ENCODE data around the gene AFAP1.
"Not testable (repeated sequence)": the region's sequence is repeated elsewhere in the genome, so short reads cannot be mapped to it uniquely, and the experiment has no call there.

The AFAP1 gene

DNA sequence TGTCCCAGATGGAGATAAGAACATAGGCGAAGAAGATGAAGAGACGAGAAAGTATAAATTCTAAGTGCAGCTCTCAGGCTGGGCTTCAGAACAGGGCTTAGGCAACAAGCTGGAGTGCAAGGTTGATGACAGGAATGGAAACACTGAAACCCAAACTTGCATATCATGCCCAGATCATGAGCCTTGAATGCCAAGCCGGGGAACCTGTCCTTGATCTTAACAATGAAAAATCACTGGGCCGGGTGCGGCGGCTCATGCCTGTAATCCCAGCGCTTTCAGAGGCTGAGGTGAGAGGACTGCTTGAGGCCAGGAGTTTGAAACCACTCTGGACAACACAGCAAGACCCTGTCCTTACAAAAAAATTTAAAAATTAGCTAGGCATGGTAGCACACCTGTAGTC, 17.2 kb downstream of the AFAP1 start:
- DNase-seq, result no peak
- H3K27ac Mint-ChIP-seq, result no peak overlapping the region
- no peaks in the 10 kb centered on the region for H3K27me3 Mint-ChIP-seq
- peaks cover 2% of the 10 kb centered on the region for H3K9me3 Mint-ChIP-seq
- peaks cover 6% of the 10 kb centered on the region for H3K36me3 Mint-ChIP-seq (ENCODE audit: low read depth)
- peaks cover 16% of the 10 kb centered on the region for H3K4me1 Mint-ChIP-seq (ENCODE audit: low read depth)
- no peak overlapping the region for H3K4me3 Mint-ChIP-seq

DNA sequence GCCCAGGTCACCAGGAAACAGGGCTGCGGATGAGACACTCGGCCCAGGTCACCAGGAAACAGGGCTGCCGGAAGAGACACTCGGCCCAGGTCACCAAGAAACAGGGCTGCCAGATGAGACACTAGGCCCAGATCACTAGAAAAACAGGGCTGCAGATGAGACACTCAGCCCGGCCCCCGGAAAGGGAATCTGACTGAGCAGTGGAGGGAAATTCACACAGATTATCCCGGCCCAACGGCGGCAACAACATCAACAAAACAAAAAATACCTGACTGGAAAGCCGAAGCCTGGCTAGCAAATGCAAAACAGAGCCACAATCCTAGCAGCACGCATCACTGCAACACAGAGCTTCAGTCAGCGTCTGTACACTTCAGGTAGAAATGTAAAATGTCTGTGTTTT, 20.7 kb downstream of the AFAP1 start:
- DNase-seq, result no peak
- no peaks in the 10 kb centered on the region for H3K9me3 Mint-ChIP-seq
- peaks cover 35% of the 10 kb centered on the region for H3K4me1 Mint-ChIP-seq (ENCODE audit: low read depth)
- H3K27me3 Mint-ChIP-seq, result no peaks in the 10 kb centered on the region
- no peak overlapping the region for H3K4me3 Mint-ChIP-seq
- H3K36me3 Mint-ChIP-seq (ENCODE audit: low read depth), result peaks cover 2% of the 10 kb centered on the region
- H3K27ac Mint-ChIP-seq, result no peak overlapping the region

DNA sequence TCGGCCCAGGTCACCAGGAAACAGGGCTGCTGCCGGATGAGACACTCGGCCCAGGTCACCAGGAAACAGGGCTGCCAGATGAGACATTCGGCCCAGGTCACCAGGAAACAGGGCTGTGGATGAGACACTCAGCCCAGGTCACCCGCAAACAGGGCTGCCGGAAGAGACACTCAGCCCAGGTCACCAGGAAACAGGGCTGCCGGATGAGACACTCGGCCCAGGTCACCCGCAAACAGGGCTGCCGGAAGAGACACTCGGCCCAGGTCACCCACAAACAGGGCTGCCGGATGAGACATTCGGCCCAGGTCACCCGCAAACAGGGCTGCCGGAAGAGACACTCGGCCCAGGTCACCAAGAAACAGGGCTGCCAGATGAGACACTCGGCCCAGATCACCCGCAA, 21.5 kb downstream of the AFAP1 start:
- not testable (repeated sequence) for H3K27me3 Mint-ChIP-seq; H3K36me3 Mint-ChIP-seq (ENCODE audit: low read depth); H3K4me3 Mint-ChIP-seq; H3K27ac Mint-ChIP-seq; DNase-seq; H3K9me3 Mint-ChIP-seq
- H3K4me1 Mint-ChIP-seq (ENCODE audit: low read depth), result peaks cover 35% of the 10 kb centered on the region

DNA sequence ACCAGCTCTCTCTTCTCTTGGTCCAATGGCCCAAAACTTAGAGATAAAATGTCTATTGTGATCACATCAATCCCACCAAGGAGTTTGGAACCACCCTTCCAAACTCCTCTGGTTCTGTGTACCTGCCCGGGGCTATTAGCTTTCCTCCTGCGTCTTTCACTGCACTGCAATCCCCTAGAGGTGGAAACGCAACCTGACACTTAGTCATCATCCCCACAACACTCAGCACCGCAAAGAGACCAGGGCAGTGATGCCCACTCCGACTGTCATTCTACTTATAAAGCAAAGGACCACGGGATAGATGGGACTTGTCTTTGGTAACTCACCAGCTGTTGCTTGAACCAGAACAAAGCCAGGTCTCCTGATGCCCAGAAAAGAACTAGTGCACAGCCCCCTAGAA, 22.0 kb downstream of the AFAP1 start:
- Mint-ChIP-seq H3K4me3 (no peak overlapping the region), H3K4me1 (ENCODE audit: low read depth) (peaks cover 35% of the 10 kb centered on the region), H3K27me3 (no peaks in the 10 kb centered on the region), H3K9me3 (no peaks in the 10 kb centered on the region), H3K27ac (no peak overlapping the region), H3K36me3 (ENCODE audit: low read depth) (peaks cover 2% of the 10 kb centered on the region)
- DNase-seq, result no peak

DNA sequence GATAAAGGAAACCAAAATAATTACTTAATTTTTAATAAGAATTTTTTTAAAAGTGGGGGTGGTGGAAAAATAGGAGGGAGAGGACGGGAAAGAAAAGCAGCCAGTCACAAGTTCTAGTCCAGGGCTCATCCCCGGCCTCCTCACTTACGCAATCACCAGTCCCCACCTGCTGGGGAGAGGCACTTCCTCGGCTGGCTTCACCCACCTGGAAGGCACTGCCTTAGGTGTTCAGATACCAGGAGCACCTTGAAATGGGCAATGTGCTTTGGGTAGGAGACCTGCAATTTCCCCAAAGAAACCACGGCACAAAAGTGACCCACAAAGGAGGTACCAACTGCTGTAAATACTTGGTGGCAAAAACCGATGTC, 23.8 kb downstream of the AFAP1 start:
- Mint-ChIP-seq H3K27me3 (no peaks in the 10 kb centered on the region), H3K27ac (no peak overlapping the region), H3K4me1 (ENCODE audit: low read depth) (peaks cover 41% of the 10 kb centered on the region), H3K9me3 (no peaks in the 10 kb centered on the region), H3K4me3 (no peak overlapping the region), H3K36me3 (ENCODE audit: low read depth) (peaks cover 2% of the 10 kb centered on the region)
- no peak for DNase-seq

DNA sequence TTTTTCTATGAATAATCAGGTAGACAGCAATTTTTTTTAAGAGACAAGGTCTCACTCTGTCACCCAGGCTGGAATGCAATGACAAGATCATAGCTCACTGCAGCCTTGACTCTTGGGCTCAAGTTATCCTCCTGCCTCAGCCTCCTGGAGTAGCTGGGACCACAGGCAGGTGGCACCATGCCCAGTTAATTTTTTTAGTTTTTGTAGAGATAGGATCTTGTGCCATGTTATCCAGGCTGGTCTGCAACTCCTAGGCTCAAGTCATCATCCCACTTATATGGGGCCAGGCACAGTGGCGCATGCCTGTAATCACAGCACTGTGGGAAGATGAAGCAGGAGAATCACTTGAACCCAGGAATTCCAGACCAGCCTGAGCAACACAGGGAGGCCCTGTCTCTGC, 26.8 kb downstream of the AFAP1 start:
- Mint-ChIP-seq H3K27ac (no peak overlapping the region), H3K4me3 (no peak overlapping the region), H3K9me3 (no peaks in the 10 kb centered on the region), H3K4me1 (ENCODE audit: low read depth) (peaks cover 58% of the 10 kb centered on the region), H3K27me3 (no peaks in the 10 kb centered on the region), H3K36me3 (ENCODE audit: low read depth) (peaks cover 2% of the 10 kb centered on the region)
- no peak for DNase-seq

DNA sequence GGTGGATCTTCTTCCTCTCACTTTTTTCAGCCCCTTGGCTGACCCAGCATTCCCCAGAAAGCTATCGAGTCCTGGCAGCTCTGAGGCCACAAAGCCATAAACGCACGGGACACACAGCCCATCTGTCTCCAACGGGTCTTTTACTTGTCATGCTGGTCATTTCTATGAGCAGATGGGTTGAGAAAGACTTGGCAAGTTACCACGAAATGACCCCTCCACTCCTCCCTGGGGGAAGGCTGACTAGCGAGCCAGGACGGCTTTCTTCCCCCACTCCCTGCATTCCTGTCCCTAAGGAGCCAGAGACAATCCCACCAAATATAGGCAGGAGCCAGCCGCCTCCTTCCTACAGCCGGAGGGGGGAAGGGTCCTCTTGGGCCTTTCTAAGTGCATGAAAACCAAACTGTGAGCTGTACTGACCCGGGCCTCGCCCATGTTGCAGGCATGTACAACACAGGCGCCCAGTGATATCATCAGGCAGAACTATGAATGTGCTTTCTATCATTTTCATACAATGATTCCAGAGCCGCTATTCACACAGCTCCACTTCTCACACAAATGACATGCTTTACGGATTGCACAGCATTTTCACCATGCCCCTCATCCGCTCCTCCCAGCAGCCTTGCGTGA, 28.6 kb downstream of the AFAP1 start:
- DNase-seq, result no peak
- H3K9me3 Mint-ChIP-seq, result no peaks in the 10 kb centered on the region
- H3K27me3 Mint-ChIP-seq, result no peaks in the 10 kb centered on the region
- no peak overlapping the region for H3K27ac Mint-ChIP-seq
- peaks cover 2% of the 10 kb centered on the region for H3K36me3 Mint-ChIP-seq (ENCODE audit: low read depth)
- peaks cover 48% of the 10 kb centered on the region for H3K4me1 Mint-ChIP-seq (ENCODE audit: low read depth)
- no peak overlapping the region for H3K4me3 Mint-ChIP-seq

DNA sequence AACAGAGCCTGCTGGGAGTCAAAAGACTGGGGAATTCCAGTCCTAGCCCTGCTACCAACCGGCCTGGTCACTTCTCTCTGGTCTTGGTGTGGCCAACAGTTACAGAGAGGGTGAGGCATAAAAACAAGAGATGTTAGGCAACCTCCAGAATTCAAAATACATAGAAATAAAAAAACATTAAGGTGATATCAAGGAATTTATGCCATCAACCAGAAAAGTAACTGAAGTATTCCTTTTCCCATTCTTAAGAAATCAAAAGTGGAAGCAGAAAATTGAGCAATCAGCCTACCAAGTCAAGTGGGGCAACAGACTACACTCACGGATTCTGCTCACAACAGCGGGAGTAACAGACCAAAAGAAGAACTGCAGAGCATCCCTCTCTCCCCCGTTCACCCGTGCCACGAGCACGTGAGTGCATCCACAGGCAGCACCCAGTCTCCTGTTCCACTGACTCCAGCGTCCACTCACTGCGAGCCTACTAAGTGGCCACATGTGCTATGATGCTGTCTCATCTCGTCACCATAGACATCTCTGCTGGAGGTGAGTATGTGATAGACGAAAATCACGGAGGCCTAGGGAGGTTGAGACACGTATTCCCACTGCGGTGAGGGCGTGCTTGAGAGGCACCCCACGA, 29.3 kb downstream of the AFAP1 start:
- H3K9me3 Mint-ChIP-seq, result no peaks in the 10 kb centered on the region
- peaks cover 45% of the 10 kb centered on the region for H3K4me1 Mint-ChIP-seq (ENCODE audit: low read depth)
- no peaks in the 10 kb centered on the region for H3K27me3 Mint-ChIP-seq
- no peak for DNase-seq
- H3K4me3 Mint-ChIP-seq, result no peak overlapping the region
- H3K27ac Mint-ChIP-seq, result no peak overlapping the region
- peaks cover 2% of the 10 kb centered on the region for H3K36me3 Mint-ChIP-seq (ENCODE audit: low read depth)

DNA sequence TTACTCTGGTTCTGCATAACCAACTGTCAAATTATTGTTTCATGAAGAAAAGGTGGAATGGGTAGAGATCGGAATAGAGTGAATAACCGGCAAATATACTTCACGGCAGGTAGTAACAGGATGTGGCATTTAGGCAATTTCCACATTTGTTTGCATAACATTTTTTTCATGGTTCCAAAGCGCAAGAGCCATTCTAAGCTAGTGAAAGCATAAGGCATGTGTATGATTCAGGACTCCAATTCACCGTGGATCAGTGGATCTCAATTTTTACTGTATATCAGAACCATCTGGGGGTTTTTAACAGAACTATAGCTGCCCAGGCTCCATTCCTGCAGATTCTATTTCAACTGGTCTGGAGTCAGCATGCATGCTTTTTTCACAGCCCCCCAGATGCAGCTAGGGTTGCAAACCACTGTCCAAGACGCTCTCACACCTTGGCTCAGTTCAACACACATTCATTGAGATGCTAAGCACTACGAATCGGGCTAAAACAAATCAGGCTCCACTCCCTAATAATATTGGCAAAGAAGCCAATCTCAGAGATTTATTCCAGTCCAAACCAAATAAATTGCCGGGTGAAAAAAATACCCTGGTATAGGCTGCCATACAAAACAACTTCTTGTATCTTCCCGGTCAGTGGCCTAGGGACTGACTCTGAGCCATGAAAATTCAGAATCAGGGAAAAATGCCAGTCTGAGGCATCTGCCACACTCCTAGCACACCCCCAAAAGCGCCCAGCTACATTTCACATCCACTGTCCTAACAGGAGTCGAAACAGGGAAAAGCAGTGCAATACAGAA, 30.0 kb downstream of the AFAP1 start:
- Mint-ChIP-seq H3K4me3 (no peak overlapping the region), H3K27ac (no peak overlapping the region), H3K9me3 (no peaks in the 10 kb centered on the region), H3K27me3 (no peaks in the 10 kb centered on the region), H3K4me1 (ENCODE audit: low read depth) (peaks cover 40% of the 10 kb centered on the region), H3K36me3 (ENCODE audit: low read depth) (peaks cover 2% of the 10 kb centered on the region)
- DNase-seq, result no peak

DNA sequence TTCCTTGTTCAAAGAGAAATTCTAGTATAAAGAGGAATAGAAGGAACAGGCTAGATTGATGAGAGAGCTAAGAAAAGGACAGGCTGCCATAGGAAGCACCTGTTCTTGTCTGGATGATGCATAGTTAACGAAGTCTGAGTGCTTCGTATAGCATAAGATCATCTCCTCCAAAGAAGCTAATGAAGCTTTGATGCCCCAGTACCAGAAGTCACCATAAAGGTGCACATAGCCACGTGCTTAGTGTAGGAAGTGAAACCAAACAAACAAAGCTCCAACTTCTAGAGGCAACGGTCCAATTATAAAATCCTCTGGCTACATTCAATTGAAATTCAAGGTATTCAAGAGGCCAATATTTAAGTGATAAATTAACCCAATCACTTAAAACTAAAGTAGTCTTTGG, 31.0 kb downstream of the AFAP1 start:
- no peak overlapping the region for H3K4me3 Mint-ChIP-seq
- H3K27ac Mint-ChIP-seq, result no peak overlapping the region
- no peaks in the 10 kb centered on the region for H3K9me3 Mint-ChIP-seq
- peaks cover 45% of the 10 kb centered on the region for H3K4me1 Mint-ChIP-seq (ENCODE audit: low read depth)
- peaks cover 5% of the 10 kb centered on the region for H3K27me3 Mint-ChIP-seq
- H3K36me3 Mint-ChIP-seq (ENCODE audit: low read depth), result peaks cover 2% of the 10 kb centered on the region
- no peak for DNase-seq

DNA sequence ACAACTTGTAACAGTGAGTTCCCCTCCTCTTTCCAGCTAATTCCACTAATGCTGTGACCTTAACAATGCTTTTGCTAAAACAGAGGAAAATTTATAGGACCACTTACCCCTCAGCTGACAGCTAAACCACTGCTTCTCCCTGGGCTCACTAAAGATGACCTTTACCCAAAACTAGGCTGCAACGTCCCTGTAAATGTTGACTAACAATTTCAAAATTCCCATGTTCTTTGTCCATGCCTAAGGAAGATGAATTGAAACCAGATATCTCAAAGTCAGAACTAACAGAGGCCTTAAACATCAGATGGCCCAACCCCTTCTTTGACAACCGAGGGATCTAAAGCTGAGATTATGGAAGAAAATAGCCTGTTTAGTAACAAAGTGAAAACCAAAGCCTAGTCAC, 32.5 kb downstream of the AFAP1 start:
- H3K4me3 Mint-ChIP-seq, result no peak overlapping the region
- H3K27ac Mint-ChIP-seq, result no peak overlapping the region
- peaks cover 5% of the 10 kb centered on the region for H3K27me3 Mint-ChIP-seq
- H3K36me3 Mint-ChIP-seq (ENCODE audit: low read depth), result no peaks in the 10 kb centered on the region
- H3K4me1 Mint-ChIP-seq (ENCODE audit: low read depth), result peaks cover 52% of the 10 kb centered on the region
- H3K9me3 Mint-ChIP-seq, result no peaks in the 10 kb centered on the region
- DNase-seq, result no peak

DNA sequence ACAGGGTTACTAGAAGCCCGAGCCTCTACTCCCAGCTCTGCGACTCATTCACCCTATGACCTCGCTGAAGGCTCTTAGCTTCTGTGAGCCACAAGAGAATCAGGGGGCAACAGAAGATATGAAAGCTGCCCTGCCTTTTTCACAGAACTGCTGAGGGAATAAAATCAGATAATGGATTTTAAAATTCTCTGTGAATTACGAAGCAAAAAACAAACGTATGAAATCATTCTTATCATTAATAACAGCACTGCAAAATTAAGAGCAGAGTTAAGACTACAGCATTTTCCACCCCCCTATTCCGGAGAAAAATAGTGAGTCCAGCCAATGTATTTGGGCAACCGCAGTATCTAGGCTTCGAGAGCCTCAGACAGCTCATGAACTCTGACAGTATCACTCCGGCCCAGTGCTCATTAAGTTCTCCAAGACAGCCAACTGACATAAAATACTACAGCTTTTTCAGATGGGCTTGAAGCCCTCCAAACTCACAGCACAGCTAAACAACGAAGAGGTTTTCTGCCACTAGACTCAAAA, 33.4 kb downstream of the AFAP1 start:
- Mint-ChIP-seq H3K36me3 (ENCODE audit: low read depth) (no peaks in the 10 kb centered on the region), H3K9me3 (no peaks in the 10 kb centered on the region), H3K4me3 (no peak overlapping the region), H3K27ac (no peak overlapping the region), H3K27me3 (peaks cover 5% of the 10 kb centered on the region), H3K4me1 (ENCODE audit: low read depth) (peaks cover 53% of the 10 kb centered on the region)
- DNase-seq, result no peak

DNA sequence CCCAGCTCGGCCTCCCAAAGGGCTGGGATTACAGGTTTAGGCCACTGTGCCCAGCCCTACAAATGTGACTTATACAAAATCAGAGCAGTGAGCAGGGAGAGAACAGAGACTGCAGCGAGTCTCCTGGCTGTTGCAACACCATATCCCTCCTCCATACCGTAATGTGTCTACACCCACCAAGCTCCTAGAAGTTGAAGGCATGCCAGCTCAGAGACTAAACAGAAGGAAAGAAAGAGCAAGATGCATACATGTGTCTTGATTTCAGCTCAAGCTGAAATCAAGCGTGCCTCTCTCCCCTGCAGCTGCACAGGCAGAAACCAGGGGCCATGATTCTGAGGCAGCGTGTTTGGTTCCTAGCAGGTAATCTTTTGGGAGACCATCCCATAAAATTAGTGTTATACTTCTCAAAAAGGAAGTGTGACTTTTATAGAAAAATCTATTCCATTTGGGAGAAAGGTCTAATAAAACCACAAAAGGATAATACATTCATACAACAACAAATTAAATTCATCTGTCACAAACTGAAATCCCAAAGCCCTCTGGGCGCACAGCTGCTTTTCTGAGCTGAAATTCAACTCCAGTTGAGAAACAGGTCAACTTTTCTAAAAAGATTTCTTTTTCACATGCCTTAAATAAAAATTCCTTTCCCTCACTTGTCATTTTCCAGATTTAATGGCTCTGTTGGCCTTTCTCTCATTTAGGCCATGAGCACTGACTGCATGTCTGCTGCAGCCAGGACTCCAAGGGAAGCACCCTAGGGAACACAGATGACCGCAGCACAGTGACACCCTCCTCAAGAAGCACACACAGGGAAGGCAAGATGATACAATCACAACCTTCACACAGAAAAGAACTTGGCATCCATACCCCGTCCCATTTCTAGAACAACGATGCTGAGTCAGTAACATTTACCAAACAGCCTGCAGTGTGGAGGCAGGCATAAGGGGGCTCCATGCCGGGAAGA, 34.4 kb downstream of the AFAP1 start:
- no peak overlapping the region for H3K27ac Mint-ChIP-seq

DNA sequence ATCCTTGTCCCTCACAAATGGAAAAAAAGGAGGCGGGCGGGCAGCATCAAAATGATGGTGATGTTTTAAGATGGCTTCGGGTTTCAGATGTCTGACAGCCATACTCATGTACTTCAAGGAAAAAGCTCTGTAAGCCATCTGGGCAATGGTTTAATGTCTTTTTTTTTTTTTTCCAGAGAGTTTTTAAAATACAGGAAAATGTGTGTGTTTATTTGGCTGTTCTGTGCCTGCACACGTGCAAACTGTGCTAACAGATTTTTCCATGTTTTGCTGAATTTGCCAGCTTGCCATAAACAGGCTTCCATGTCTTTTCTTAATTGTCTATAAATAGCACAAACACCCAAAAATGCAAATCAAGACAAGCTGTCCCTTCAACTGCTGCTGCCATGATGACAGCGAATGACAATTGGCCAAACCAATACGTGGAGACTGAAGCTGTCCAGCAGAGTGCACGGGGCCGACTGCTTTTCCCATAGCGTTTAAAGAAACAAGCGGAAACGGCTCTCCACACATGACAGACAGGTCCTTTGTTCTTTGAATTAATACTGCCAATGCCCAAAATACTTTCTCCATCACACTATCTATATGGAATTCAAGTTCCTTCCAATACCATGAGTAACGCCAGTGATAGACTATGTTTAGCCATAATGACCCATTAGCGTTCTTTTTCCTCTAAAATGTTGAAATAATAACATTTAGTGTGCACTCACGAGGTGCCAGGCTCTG, 35.7 kb downstream of the AFAP1 start:
- Mint-ChIP-seq H3K4me1 (ENCODE audit: low read depth) (peaks cover 48% of the 10 kb centered on the region), H3K36me3 (ENCODE audit: low read depth) (no peaks in the 10 kb centered on the region), H3K9me3 (no peaks in the 10 kb centered on the region), H3K27me3 (peaks cover 5% of the 10 kb centered on the region), H3K27ac (no peak overlapping the region), H3K4me3 (no peak overlapping the region)
- DNase-seq, result no peak

More for the DNA sequence above, 34.4 kb downstream of the AFAP1 start:
- Mint-ChIP-seq H3K27me3 (peaks cover 5% of the 10 kb centered on the region), H3K36me3 (ENCODE audit: low read depth) (no peaks in the 10 kb centered on the region), H3K4me1 (ENCODE audit: low read depth) (peaks cover 55% of the 10 kb centered on the region), H3K9me3 (no peaks in the 10 kb centered on the region), H3K4me3 (no peak overlapping the region)
- no peak for DNase-seq
